ENCODE results near the gene PLXNB2. TPM values are rescaled to one million over a fixed set of nuclear protein-coding genes. Genes with fewer than 3 reads are reported as not detected.
A peak's percentile ranks its signal among the peaks of the same experiment; 100 is the strongest.

PLXNB2 gene
- total RNA-seq, 1 experiment from 2014 or later: 227 TPM

GRCh38 chr22:50270666-50271394 is 36.6 kb downstream of the PLXNB2 start:
- ChIA-PET POLR2A (interaction anchor here (0.5 to 0.6 kb wide), 2 partner anchors 20 to 52 kb away, joined by 8 to 9 read pairs; no protein-coding TSS in a partner anchor), CTCF (interaction anchor here (0.6 kb wide), 2 partner anchors 33 to 224 kb away, joined by 5 to 10 read pairs; no protein-coding TSS in a partner anchor)
- H3K9me3 ChIP-seq (ENCODE audit: control insufficient read depth, insufficient read depth, low read depth, low read length): no peaks in the 10 kb centered on the region
- peak overlapping the region; percentile 56 to 59 for H3K4me3 ChIP-seq (ENCODE audit: low read depth in 2 of 2, low read length in 2 of 2)
- intact Hi-C loops (cut with micrococcal nuclease; ENCODE audit: unreplicated experiment) (loop anchor here (5.0 kb wide), 1 partner anchor 71 kb away; the partner anchor contains the start of gene PPP6R2), in situ Hi-C loops (cut with HindIII; ENCODE audit: low pct_unique_long_range_greater_than_20kb, low sequenced_read_pairs) (no loop called here)
- DNase-seq (ENCODE audit: low read depth, low spot score): no peak
- peaks cover 23% of the 10 kb centered on the region for H3K4me1 ChIP-seq (ENCODE audit: control insufficient read depth, insufficient read depth, low read length)
- TF ChIP-seq TCF7L2 (IDR thresholded peaks at IDR 0.05; ENCODE audit: low read depth, low read length) (no peak), REST (IDR thresholded peaks at IDR 0.05; ENCODE audit: insufficient read depth in 1 of 2, low read depth in 2 of 2, low read length in 1 of 2) (peak; percentile 97 to 98), POLR2AphosphoS5 (IDR thresholded peaks at IDR 0.05; ENCODE audit: low read depth, low read length) (no peak), CTCF (IDR thresholded peaks at IDR 0.05) (no peak), SIN3A (IDR thresholded peaks at IDR 0.05; ENCODE audit: borderline replicate concordance, insufficient read depth, low read depth, low read length) (peak; percentile 75; the same call in 1 of the 2 replicates)
- ATAC-seq: peak; percentile 49
- no peaks in the 10 kb centered on the region for H3K27me3 ChIP-seq (ENCODE audit: control insufficient read depth, insufficient read depth, low read length)
- no TSS peak for BruUV-seq (replicated peaks)
- H3K36me3 ChIP-seq (ENCODE audit: control insufficient read depth, insufficient read depth, low read length): no peaks in the 10 kb centered on the region
- H3K27ac ChIP-seq (ENCODE audit: low read length): peak overlapping the region; percentile 70

GRCh38 chr22:50269970-50270665 is 37.3 kb downstream of the PLXNB2 start, which contains the start of gene MAPK11:
MAPK11 (minus strand) TSS chr22:50270380; CDS start chr22:50270292, 88 bp downstream.
- CTCF ChIA-PET: no interaction called here

More at GRCh38 chr22:50269970-50270665, 37.3 kb downstream of the PLXNB2 start, which contains the start of gene MAPK11:
- peak within 1 kb of the TSS; percentile 56 to 65 for H3K4me3 ChIP-seq (ENCODE audit: low read depth in 2 of 2, low read length in 2 of 2)
- no peak for DNase-seq (ENCODE audit: low read depth, low spot score)
- POLR2A ChIA-PET: no interaction called here
- H3K27ac ChIP-seq (ENCODE audit: low read length): peak within 1 kb of the TSS; percentile 86
- no peaks in the 10 kb centered on the region for H3K27me3 ChIP-seq (ENCODE audit: control insufficient read depth, insufficient read depth, low read length)
- in situ Hi-C loops (cut with HindIII; ENCODE audit: low pct_unique_long_range_greater_than_20kb, low sequenced_read_pairs): no loop called here
- TF ChIP-seq POLR2AphosphoS5 (IDR thresholded peaks at IDR 0.05; ENCODE audit: low read depth, low read length) (no peak; the same call in 1 of the 2 replicates), SIN3A (IDR thresholded peaks at IDR 0.05; ENCODE audit: borderline replicate concordance, insufficient read depth, low read depth, low read length) (no peak), TCF7L2 (IDR thresholded peaks at IDR 0.05; ENCODE audit: low read depth, low read length) (no peak), CTCF (IDR thresholded peaks at IDR 0.05) (no peak), REST (IDR thresholded peaks at IDR 0.05; ENCODE audit: insufficient read depth in 1 of 2, low read depth in 2 of 2, low read length in 1 of 2) (no peak)
- H3K4me1 ChIP-seq (ENCODE audit: control insufficient read depth, insufficient read depth, low read length): peaks cover 21% of the 10 kb centered on the region
- no TSS peak for BruUV-seq (replicated peaks)
- ATAC-seq: peak; percentile 73
- no peaks in the 10 kb centered on the region for H3K9me3 ChIP-seq (ENCODE audit: control insufficient read depth, insufficient read depth, low read depth, low read length)
- no peaks in the 10 kb centered on the region for H3K36me3 ChIP-seq (ENCODE audit: control insufficient read depth, insufficient read depth, low read length)
- intact Hi-C loops (cut with micrococcal nuclease; ENCODE audit: unreplicated experiment): loop anchor here (5.0 kb wide), 1 partner anchor 72 kb away; the partner anchor contains the start of gene PPP6R2

All from Panc1 (cell line).